H9 (cell line): ENCODE results near the gene ACSM2B. TPM values are rescaled to one million over a fixed set of nuclear protein-coding genes. Genes with fewer than 3 reads are reported as not detected.

Experiments used
- DNase-seq: peaks from one replicate; pipeline ENCODE4 v3.0.0-alpha.2; 2017
- H2AFZ ChIP-seq: one replicate; pipeline ENCODE4 v1.6.1; 2013; ENCODE audit warnings: mild to moderate bottlenecking, low read length, control low read depth, moderate library complexity
- H2AK5ac ChIP-seq: 2 replicates; pipeline ENCODE4 v1.6.1; 2013; ENCODE audit warnings: low read length, control low read depth, mixed read lengths; ENCODE audit not compliant: insufficient read length
- H2BK120ac ChIP-seq: one replicate; pipeline ENCODE4 v1.6.1; 2013; ENCODE audit warnings: low read depth, mild to moderate bottlenecking, low read length, control low read depth, inconsistent platforms; ENCODE audit not compliant: poor library complexity, severe bottlenecking
- H2BK12ac ChIP-seq: 2 replicates; pipeline ENCODE4 v1.6.1; 2013; ENCODE audit warnings: low read length, control low read depth, mixed read lengths, low read depth; ENCODE audit not compliant: insufficient read length
- H2BK15ac ChIP-seq: 2 replicates; pipeline ENCODE4 v1.6.1; 2013; ENCODE audit warnings: low read depth, low read length, control low read depth
- H2BK20ac ChIP-seq: one replicate; pipeline ENCODE4 v1.6.1; 2013; ENCODE audit warnings: low read depth, mild to moderate bottlenecking, low read length, control low read depth, inconsistent platforms; ENCODE audit not compliant: poor library complexity, severe bottlenecking
- H2BK5ac ChIP-seq: 2 replicates; pipeline ENCODE4 v1.6.1; 2013; ENCODE audit warnings: low read length, control low read depth, mixed read lengths; ENCODE audit not compliant: insufficient read length
- H3K14ac ChIP-seq: 2 replicates; pipeline ENCODE4 v1.6.1; 2013; ENCODE audit warnings: low read length, control low read depth; ENCODE audit not compliant: insufficient read depth
- H3K18ac ChIP-seq: 2 replicates; pipeline ENCODE4 v1.6.1; 2013; ENCODE audit warnings: low read depth, mild to moderate bottlenecking, mixed read lengths, low read length, control low read depth; ENCODE audit not compliant: insufficient read length
- H3K23ac ChIP-seq: 2 replicates; pipeline ENCODE4 v1.6.1; 2013; ENCODE audit warnings: low read length, control low read depth, mixed read lengths, low read depth; ENCODE audit not compliant: insufficient read length
- H3K23me2 ChIP-seq: 2 replicates; pipeline ENCODE4 v1.6.1; 2013; ENCODE audit warnings: low read depth, mild to moderate bottlenecking, mixed read lengths, low read length, control low read depth; ENCODE audit not compliant: insufficient read length, poor library complexity, severe bottlenecking
- H3K27ac ChIP-seq: 2 replicates; pipeline ENCODE4 v1.5.1; 2013; ENCODE audit warnings: low read length, control low read depth, mixed read lengths, low read depth; ENCODE audit not compliant: insufficient read length
- H3K27me3 ChIP-seq: 2 replicates; pipeline ENCODE4 v1.6.1; 2013; ENCODE audit warnings: low read length, control low read depth, inconsistent platforms; ENCODE audit not compliant: insufficient read depth
- H3K4ac ChIP-seq: 2 replicates; pipeline ENCODE4 v1.6.1; 2013; ENCODE audit warnings: low read depth, mild to moderate bottlenecking, control low read depth, inconsistent platforms, low read length, moderate library complexity
- H3K4me1 ChIP-seq: 2 replicates; pipeline ENCODE4 v1.6.1; 2013; ENCODE audit warnings: low read length, control low read depth, inconsistent platforms; ENCODE audit not compliant: insufficient read depth
- H3K4me2 ChIP-seq: 2 replicates; pipeline ENCODE4 v1.6.1; 2013; ENCODE audit warnings: low read length, control low read depth, mixed read lengths; ENCODE audit not compliant: insufficient read length, insufficient read depth
- H3K56ac ChIP-seq: 2 replicates; pipeline ENCODE4 v1.6.1; 2013; ENCODE audit warnings: low read depth, mild to moderate bottlenecking, mixed read lengths, low read length, control low read depth; ENCODE audit not compliant: insufficient read length
- H3K79me1 ChIP-seq: 2 replicates; pipeline ENCODE4 v1.6.1; 2013; ENCODE audit warnings: low read depth, mild to moderate bottlenecking, moderate library complexity, low read length, control low read depth, inconsistent platforms; ENCODE audit not compliant: insufficient read depth, poor library complexity, severe bottlenecking
- H3K79me2 ChIP-seq: 2 replicates; pipeline ENCODE4 v1.6.1; 2013; ENCODE audit warnings: low read length, control low read depth, inconsistent platforms; ENCODE audit not compliant: insufficient read depth
- H3K9ac ChIP-seq: 2 replicates; pipeline ENCODE4 v1.6.1; 2013; ENCODE audit warnings: low read length, control low read depth, mixed read lengths; ENCODE audit not compliant: insufficient read length; ENCODE audit errors: extremely low read depth
- H3K9me3 ChIP-seq: one replicate; pipeline ENCODE4 v1.6.1; 2013; ENCODE audit warnings: low read depth, low read length, inconsistent platforms; ENCODE audit not compliant: control insufficient read depth
- H3T11ph ChIP-seq: one replicate; pipeline ENCODE4 v1.6.1; 2013; ENCODE audit warnings: mild to moderate bottlenecking, low read length, control low read depth, inconsistent platforms
- H4K20me1 ChIP-seq: one replicate; pipeline ENCODE4 v1.6.1; 2013; ENCODE audit not compliant: control insufficient read depth, insufficient read length, insufficient read depth
- H4K5ac ChIP-seq: 2 replicates; pipeline ENCODE4 v1.6.1; 2013; ENCODE audit warnings: low read depth, mild to moderate bottlenecking, mixed read lengths, low read length, control low read depth; ENCODE audit not compliant: insufficient read length
- H4K8ac ChIP-seq: replicated peaks from 2 replicates; pipeline ENCODE4 v1.6.1; 2013; ENCODE audit warnings: low read length, control low read depth, mixed read lengths, low read depth; ENCODE audit not compliant: insufficient read length
- H4K91ac ChIP-seq: 2 replicates; pipeline ENCODE4 v1.6.1; 2013; ENCODE audit warnings: low read depth, mild to moderate bottlenecking, moderate library complexity, mixed read lengths, low read length, control low read depth; ENCODE audit not compliant: insufficient read length
- H3K27ac Mint-ChIP-seq, 3 experiments: 2 replicates in 2 of 3; 3 replicates in 1 of 3; pipeline ENCODE4 v1.8.0; 2020 to 2021; ENCODE audit warnings: mixed read lengths in 3 of 3, mild to moderate bottlenecking in 1 of 3, moderate library complexity in 1 of 3
- H3K27me3 Mint-ChIP-seq: 2 replicates; pipeline ENCODE4 v1.8.0; 2021; ENCODE audit warnings: low read depth, mild to moderate bottlenecking, moderate library complexity, mixed read lengths
- H3K36me3 Mint-ChIP-seq, 3 experiments: 2 replicates in 2 of 3; 3 replicates in 1 of 3; pipeline ENCODE4 v1.8.0; 2020 to 2021; ENCODE audit warnings: low read depth in 3 of 3, mixed read lengths in 3 of 3; ENCODE audit not compliant: insufficient read depth in 1 of 3
- H3K4me1 Mint-ChIP-seq, 2 experiments: 2 replicates each; pipeline ENCODE4 v1.8.0; 2020; ENCODE audit warnings: mixed read lengths in 2 of 2
- H3K4me3 Mint-ChIP-seq, 2 experiments: 2 replicates in 1 of 2; 3 replicates in 1 of 2; pipeline ENCODE4 v1.8.0; 2020 to 2021; ENCODE audit warnings: mild to moderate bottlenecking in 2 of 2, mixed read lengths in 2 of 2, moderate library complexity in 1 of 2
- H3K9me3 Mint-ChIP-seq, 2 experiments: 2 replicates in 1 of 2; 3 replicates in 1 of 2; pipeline ENCODE4 v1.8.0; 2020; ENCODE audit warnings: mild to moderate bottlenecking in 2 of 2, mixed read lengths in 2 of 2, moderate library complexity in 1 of 2
- WGBS: extraction: QIAGEN DNeasy Blood & Tissue Kit; methylation state at CpG from one replicate; pipeline ENCODE4 v1.1.7; 2013; ENCODE audit warnings: missing lambda C conversion rate, low lambda C conversion rate, mixed read lengths; ENCODE audit not compliant: insufficient read length; ENCODE audit errors: extremely low coverage; 5-methylcytosine and 5-hydroxymethylcytosine counted together
- total RNA-seq: library from RNA; stranded (reverse); gene quantifications from 2 replicates; pipeline ENCODE4 v1.2.1, GENCODE V29; 2021
- TF ChIP-seq, protein P1 (sequence below): fragments of 200-600 bp; sonication (generic); conservative IDR thresholded peaks from 3 replicates; pipeline ENCODE4 v1.8.0; 2021; ENCODE audit warnings: antibody characterized with exemption, mild to moderate bottlenecking

ACSM2B gene
- total RNA-seq, 1 experiment from 2014 or later = not detected

DNA sequence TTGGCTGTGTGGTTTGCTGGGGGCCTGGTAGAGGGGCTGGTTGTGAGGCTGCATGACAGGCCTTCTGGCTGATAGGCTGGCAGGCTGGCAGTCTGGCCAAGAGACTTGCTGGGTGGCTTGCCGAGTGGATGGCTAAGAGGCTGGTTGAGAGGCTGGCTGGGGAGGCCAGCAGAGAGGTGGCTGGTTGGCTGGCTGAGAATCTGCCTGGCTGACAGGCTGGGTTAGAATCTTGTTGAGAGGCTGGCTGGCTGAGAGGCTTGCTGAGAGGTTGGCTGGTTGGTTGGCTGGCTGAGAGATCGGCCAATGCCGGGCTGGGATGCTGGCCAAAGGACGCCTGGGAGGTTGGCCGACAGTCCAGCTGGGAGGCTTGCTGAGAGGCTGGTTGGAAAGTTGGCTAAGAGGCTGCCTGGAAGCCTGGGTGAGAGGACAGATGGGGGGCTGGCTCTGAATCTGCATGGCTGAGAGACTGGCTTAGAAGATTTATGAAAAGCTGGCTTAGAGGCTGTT lies 35.9 kb upstream of the ACSM2B start:
- H3K9ac ChIP-seq = no peak overlapping the region
- no peak overlapping the region for H3K27ac ChIP-seq
- no peak overlapping the region for H2AFZ ChIP-seq
- H4K91ac ChIP-seq = no peak overlapping the region
- no peak overlapping the region for H3T11ph ChIP-seq
- H3K4me1 ChIP-seq = no peaks in the 10 kb centered on the region
- TF ChIP-seq, protein P1, sequence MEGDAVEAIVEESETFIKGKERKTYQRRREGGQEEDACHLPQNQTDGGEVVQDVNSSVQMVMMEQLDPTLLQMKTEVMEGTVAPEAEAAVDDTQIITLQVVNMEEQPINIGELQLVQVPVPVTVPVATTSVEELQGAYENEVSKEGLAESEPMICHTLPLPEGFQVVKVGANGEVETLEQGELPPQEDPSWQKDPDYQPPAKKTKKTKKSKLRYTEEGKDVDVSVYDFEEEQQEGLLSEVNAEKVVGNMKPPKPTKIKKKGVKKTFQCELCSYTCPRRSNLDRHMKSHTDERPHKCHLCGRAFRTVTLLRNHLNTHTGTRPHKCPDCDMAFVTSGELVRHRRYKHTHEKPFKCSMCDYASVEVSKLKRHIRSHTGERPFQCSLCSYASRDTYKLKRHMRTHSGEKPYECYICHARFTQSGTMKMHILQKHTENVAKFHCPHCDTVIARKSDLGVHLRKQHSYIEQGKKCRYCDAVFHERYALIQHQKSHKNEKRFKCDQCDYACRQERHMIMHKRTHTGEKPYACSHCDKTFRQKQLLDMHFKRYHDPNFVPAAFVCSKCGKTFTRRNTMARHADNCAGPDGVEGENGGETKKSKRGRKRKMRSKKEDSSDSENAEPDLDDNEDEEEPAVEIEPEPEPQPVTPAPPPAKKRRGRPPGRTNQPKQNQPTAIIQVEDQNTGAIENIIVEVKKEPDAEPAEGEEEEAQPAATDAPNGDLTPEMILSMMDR = no peak
- no peak overlapping the region for H2BK20ac ChIP-seq
- Mint-ChIP-seq H3K4me1 (peaks cover 6 to 28% of the 10 kb centered on the region in 2 experiments), H3K4me3 (peak overlapping the region in 1 of 2 experiments; percentile 7; a peak in 1 of 5 replicates), H3K27ac (peak overlapping the region in 1 of 3 experiments; percentile 87; a peak in 2 of 7 replicates), H3K27me3 (peaks cover 11% of the 10 kb centered on the region), H3K36me3 (no peaks in the 10 kb centered on the region; a peak in 1 of 7 replicates), H3K9me3 (peaks cover 0 to 3% of the 10 kb centered on the region in 2 experiments; a peak in 1 of 5 replicates)
- no peaks in the 10 kb centered on the region for H3K27me3 ChIP-seq
- H4K8ac ChIP-seq = no peak overlapping the region
- no peaks in the 10 kb centered on the region for H3K23me2 ChIP-seq
- 0 out of 2 replicates have a peak overlapping the region, but pooled peaks have one; percentile 3 for H3K14ac ChIP-seq
- peak overlapping the region; percentile 7 for H3K18ac ChIP-seq
- DNase-seq = no peak
- no peaks in the 10 kb centered on the region for H4K20me1 ChIP-seq
- H2BK15ac ChIP-seq = no peak overlapping the region
- WGBS = no CpG with 5 or more reads among the region's 5 CpGs
- H2AK5ac ChIP-seq = no peak overlapping the region
- H3K4me2 ChIP-seq = no peak overlapping the region
- no peaks in the 10 kb centered on the region for H3K79me2 ChIP-seq
- H3K23ac ChIP-seq = no peak overlapping the region
- no peak overlapping the region for H3K4ac ChIP-seq
- H2BK12ac ChIP-seq = no peak overlapping the region
- H3K79me1 ChIP-seq = no peaks in the 10 kb centered on the region
- no peak overlapping the region for H2BK5ac ChIP-seq
- H3K9me3 ChIP-seq = no peaks in the 10 kb centered on the region
- H4K5ac ChIP-seq = no peak overlapping the region
- no peak overlapping the region for H2BK120ac ChIP-seq
- no peak overlapping the region for H3K56ac ChIP-seq
